Measurements from ENCODE around the gene ADGRA3. TPM values are rescaled to one million over a fixed set of nuclear protein-coding genes. Genes with fewer than 3 reads are reported as not detected.

The ADGRA3 gene
- total and polyA plus RNA-seq, 8 donors: 13.4 to 27.4 (median 17.6) TPM

DNA sequence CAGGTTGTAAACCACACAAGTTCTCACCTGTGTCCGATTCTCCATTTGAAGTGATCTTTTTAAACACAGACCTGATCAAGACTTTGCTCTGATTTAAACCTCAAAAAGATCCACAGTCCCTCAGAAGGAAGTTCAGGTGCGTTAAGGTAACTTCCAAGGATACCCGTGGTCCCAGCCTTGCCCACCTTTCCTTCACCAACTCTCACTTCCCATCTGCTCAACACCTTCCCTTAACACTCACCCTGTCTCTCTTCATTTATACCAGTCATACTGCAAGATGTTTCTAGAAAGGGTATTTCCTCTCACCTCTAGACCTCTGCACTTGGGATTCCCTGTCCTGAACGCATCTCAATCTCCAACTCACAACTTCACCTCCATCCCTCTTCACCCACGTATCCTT is 49.9 kb downstream of the ADGRA3 start:
- no peak for ATAC-seq
- intact Hi-C loops (cut with DNase I): no loop called here
- FAIRE-seq: no peak

DNA sequence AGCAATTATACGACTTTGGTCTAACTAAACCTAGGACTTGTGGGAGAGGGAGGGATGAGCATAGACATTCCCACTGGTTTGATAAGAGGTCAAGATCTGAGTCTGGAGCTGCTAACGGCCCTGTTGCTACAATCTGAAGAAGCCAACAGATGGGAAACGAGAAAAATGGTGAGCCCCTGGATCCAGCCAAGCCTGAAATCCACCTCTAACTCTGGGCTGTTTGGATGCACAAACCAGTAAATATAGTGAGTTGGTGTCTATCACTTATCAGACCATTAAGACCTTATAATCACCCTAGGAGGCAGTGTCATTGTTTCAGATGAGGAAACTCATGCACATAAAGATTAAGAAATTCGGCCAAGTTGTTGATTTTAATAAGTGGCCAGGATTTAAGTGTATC is 50.5 kb downstream of the ADGRA3 start:
- ATAC-seq (no peak), DNase-seq (no peak), FAIRE-seq (no peak)
- intact Hi-C loops (cut with DNase I): no loop called here
- TF ChIP-seq, protein P1, sequence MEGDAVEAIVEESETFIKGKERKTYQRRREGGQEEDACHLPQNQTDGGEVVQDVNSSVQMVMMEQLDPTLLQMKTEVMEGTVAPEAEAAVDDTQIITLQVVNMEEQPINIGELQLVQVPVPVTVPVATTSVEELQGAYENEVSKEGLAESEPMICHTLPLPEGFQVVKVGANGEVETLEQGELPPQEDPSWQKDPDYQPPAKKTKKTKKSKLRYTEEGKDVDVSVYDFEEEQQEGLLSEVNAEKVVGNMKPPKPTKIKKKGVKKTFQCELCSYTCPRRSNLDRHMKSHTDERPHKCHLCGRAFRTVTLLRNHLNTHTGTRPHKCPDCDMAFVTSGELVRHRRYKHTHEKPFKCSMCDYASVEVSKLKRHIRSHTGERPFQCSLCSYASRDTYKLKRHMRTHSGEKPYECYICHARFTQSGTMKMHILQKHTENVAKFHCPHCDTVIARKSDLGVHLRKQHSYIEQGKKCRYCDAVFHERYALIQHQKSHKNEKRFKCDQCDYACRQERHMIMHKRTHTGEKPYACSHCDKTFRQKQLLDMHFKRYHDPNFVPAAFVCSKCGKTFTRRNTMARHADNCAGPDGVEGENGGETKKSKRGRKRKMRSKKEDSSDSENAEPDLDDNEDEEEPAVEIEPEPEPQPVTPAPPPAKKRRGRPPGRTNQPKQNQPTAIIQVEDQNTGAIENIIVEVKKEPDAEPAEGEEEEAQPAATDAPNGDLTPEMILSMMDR (IDR thresholded peaks at IDR 0.05): no peak
- no peaks in the 10 kb centered on the region for H3K9me3 ChIP-seq
- no peaks in the 10 kb centered on the region for H3K27me3 ChIP-seq
- H3K27ac ChIP-seq: no peak overlapping the region
- peaks cover 0 to 4% (median 0%) of the 10 kb centered on the region in 3 donors for H3K4me1 ChIP-seq
- WGBS, 2 donors: 93 to 98% methylated on average over 4 of the region's 4 CpGs
- no peaks in the 10 kb centered on the region for H3K36me3 ChIP-seq
- H3K4me3 ChIP-seq: no peak overlapping the region

More for the DNA sequence above, 49.9 kb downstream of the ADGRA3 start:
- no peaks in the 10 kb centered on the region for H3K9me3 ChIP-seq
- 95 to 99% methylated on average over 5 of the region's 5 CpGs for WGBS, 2 donors
- peaks cover 0 to 4% (median 0%) of the 10 kb centered on the region in 3 donors for H3K4me1 ChIP-seq
- H3K27ac ChIP-seq: no peak overlapping the region
- no peak for DNase-seq
- H3K36me3 ChIP-seq: no peaks in the 10 kb centered on the region
- H3K27me3 ChIP-seq: no peaks in the 10 kb centered on the region
- no peak overlapping the region for H3K4me3 ChIP-seq
- TF ChIP-seq, protein P1 (IDR thresholded peaks at IDR 0.05): no peak

DNA sequence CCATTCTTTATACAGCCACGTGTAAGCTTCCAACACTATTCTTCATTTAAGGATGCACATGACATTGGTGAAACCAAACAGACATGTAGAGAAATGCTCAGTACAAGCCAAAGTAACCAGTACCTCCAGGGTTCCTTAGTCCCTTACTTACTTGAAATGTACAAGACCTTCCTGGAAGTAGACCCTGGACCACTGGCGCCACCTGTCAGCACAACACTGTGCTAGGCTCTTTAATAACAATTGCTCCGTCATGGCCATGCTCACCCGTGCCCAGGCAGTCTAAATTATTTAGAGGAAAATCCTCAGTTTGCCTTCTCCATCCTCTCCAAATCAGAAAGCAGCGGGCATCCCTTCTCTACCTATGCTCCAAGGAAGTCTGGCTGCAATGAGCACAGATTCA is 52.7 kb downstream of the ADGRA3 start:
- Histone ChIP-seq H3K4me3 (no peak overlapping the region), H3K27ac (no peak overlapping the region), H3K27me3 (no peaks in the 10 kb centered on the region), H3K9me3 (no peaks in the 10 kb centered on the region), H3K4me1 (no peaks in the 10 kb centered on the region), H3K36me3 (no peaks in the 10 kb centered on the region)
- peak in 2 of 4 donors; percentile 32 to 40 for ATAC-seq
- no peak for FAIRE-seq
- intact Hi-C loops (cut with DNase I): no loop called here
- DNase-seq: peak in 1 of 6 donors; percentile 52
- TF ChIP-seq, protein P1 (IDR thresholded peaks at IDR 0.05): no peak
- 91 to 93% methylated on average over 5 of the region's 5 CpGs for WGBS, 2 donors

DNA sequence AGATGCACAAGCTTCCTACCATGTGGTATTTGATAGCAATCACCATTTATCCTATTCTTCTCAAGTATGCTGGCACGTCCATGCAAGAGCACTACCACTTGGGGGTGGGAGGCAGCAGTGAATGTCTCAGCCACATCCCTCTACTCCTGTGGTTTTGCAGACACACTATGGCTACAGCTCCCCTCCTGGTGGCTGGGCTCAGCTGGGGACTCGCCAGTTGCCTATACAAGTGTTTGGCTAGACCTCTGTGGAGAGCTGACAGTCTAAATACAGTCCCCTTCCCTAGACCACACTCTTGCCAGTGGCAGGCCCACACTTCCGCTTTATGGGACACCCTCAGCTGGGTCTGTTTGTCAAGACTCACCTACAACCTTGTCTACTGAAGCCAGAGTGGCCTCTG is 53.2 kb downstream of the ADGRA3 start:
- ATAC-seq (no peak), DNase-seq (peak in 1 of 6 donors; percentile 46), FAIRE-seq (no peak)
- Histone ChIP-seq H3K27ac (no peak overlapping the region), H3K4me1 (no peaks in the 10 kb centered on the region), H3K36me3 (no peaks in the 10 kb centered on the region), H3K27me3 (no peaks in the 10 kb centered on the region), H3K9me3 (no peaks in the 10 kb centered on the region), H3K4me3 (no peak overlapping the region)
- WGBS, 2 donors: 96 to 97% methylated on average over 3 of the region's 3 CpGs
- intact Hi-C loops (cut with DNase I): no loop called here
- TF ChIP-seq, protein P1 (IDR thresholded peaks at IDR 0.05): no peak

DNA sequence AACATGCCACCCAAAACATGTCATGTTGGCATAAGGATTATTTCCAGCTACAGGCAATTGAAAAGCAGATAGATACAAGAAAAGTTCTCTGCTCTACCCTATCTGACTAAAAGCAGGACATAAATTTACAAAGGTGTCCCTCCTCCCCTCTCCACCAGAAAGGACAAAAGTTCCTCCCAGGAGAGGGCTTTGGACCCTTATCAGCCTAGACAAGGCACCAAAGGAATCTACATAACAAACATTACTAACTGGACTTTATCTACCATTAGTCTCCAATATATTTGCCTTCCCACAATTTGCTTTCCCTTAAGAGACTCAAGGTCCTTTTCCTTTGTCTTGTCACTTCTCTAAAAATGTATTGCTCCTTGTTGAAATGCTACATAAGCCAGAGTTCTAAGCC is 55.6 kb downstream of the ADGRA3 start:
- intact Hi-C loops (cut with DNase I): no loop called here
- Histone ChIP-seq H3K9me3 (no peaks in the 10 kb centered on the region), H3K4me3 (no peak overlapping the region), H3K27me3 (no peaks in the 10 kb centered on the region), H3K4me1 (peaks cover 0 to 5% (median 5%) of the 10 kb centered on the region in 3 donors), H3K36me3 (no peaks in the 10 kb centered on the region), H3K27ac (no peak overlapping the region)
- ATAC-seq (peak in 1 of 4 donors; percentile 33), DNase-seq (no peak), FAIRE-seq (no peak)
- TF ChIP-seq, protein P1 (IDR thresholded peaks at IDR 0.05): no peak

All from pancreas (tissue), 10 donors.